ENCODE results near the gene CROCC. TPM values are rescaled to one million over a fixed set of nuclear protein-coding genes. Genes with fewer than 3 reads are reported as not detected.
"Not testable (repeated sequence)": the region's sequence is repeated elsewhere in the genome, so short reads cannot be mapped to it uniquely, and the experiment has no call there.

CROCC gene
- total RNA-seq, 1 donor from 2014 or later, result 10.6 TPM

DNA sequence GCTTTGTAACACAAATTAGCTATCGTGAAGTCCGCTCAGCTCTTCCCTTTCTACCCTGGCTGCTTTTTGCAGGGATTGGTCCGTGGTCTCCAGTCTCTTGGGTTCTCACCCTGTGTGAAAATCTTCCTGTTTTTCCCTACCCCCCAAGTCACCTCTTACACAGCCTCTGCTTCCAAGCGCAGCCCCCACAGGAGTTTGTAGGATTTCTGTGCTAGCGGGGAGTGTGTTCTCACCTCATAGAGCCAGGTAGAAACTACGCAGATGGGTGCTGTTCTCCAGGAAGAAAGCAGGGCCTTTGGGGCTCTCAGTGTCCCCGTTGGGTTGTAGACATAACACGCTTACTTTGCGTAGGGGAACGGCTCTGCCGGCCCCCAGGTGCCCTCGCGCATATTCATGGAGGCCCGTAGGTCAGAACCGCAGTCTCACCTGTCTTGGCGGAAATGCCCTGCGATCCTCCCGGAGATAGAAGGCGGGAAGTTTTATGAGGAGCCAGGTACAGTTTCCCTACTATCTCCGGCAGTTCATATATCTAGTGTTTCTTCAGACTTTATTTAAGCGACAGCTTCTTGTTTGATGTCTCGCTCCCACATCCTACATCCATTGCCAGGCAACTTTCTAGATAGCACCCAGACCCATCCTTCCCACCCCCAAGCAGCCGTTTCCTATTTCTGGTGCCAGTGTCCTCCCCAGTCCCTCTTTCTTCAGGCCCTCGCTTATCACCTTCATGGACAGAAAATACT is 25.2 kb upstream of the CROCC start:
- peak; percentile 57 for DNase-seq (ENCODE audit: low read depth)

GRCh38 chr1:16897653-16898052 is 24.1 kb upstream of the CROCC start:
- DNase-seq (ENCODE audit: low read depth), result not testable (repeated sequence)

DNA sequence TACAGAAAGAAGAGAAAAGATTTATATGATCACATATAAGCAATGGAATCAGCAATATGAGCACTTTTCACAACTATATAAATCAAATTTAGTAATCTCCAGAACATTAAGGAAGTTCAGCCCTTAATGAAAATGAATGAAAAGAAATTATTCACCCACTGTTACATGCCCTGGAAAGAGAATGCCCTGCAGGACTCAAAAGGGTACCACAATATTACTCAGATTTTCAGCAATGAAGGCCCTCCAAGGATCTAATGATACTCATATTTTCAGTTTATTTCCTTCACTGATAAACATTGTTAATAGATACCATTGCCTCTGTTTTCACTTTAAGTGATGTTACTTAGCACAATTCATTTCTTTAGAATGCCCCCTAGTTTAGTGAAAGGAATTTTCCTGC is 23.4 kb upstream of the CROCC start:
- not testable (repeated sequence) for DNase-seq (ENCODE audit: low read depth)

DNA sequence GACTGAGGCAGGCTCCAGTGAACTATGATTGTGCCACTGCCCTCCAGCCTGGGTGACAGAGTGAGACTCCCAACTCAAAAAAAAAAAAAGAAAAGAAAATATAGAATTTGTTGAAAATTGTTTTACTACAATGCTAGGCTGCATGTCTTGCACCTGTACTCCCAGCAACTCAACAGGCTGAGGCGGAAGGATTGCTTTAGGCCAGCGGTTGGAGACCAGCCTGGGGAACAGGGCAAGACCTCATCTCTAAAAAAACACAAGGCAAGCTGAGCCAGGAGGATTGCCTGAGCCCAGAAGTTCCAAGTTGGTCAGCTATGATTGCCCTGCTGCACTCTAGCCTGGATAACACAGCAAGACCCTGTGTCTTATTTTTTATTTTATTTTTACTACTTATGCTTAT is 22.7 kb upstream of the CROCC start:
- not testable (repeated sequence) for DNase-seq (ENCODE audit: low read depth)

GRCh38 chr1:16900751-16901150 is 21.0 kb upstream of the CROCC start:
- no peak for DNase-seq (ENCODE audit: low read depth)

DNA sequence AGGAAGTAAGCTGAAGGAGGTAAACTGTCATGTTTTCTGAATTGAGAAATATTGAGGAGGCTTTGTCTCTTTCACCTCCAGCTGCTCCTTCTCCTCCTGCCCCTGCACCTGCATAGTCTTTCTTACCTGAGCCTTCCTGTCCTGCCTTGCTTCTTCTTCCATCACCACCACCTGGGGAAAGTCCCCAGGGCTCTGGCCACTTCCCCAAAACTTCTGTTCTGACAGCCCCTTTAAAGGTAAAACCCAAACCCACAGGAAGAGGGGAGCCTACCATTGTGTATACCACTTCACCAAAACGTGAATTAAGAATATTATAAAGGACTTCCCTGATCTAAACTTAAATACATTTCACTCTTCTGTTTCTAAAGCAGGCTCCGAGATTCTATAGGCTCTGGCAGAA is 20.4 kb upstream of the CROCC start:
- not testable (repeated sequence) for DNase-seq (ENCODE audit: low read depth)

GRCh38 chr1:16903054-16903453 is 18.7 kb upstream of the CROCC start:
- no peak for DNase-seq (ENCODE audit: low read depth)

DNA sequence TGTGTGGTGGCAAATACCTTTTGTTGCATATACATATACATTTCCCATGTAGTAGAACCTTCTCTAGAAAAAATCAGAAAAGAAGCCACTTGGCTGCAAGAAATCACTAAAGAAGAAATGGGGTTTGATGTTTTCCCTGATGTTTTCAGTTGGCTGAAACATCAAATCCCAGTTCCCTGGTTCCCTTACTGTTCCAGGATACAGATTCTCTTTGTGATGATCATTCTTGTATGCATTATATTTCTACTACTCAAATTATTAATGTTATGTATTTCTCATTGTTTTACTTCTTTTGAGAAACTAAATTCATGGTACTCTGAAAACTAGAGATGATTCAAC is 18.3 kb upstream of the CROCC start:
- DNase-seq (ENCODE audit: low read depth), result no peak

DNA sequence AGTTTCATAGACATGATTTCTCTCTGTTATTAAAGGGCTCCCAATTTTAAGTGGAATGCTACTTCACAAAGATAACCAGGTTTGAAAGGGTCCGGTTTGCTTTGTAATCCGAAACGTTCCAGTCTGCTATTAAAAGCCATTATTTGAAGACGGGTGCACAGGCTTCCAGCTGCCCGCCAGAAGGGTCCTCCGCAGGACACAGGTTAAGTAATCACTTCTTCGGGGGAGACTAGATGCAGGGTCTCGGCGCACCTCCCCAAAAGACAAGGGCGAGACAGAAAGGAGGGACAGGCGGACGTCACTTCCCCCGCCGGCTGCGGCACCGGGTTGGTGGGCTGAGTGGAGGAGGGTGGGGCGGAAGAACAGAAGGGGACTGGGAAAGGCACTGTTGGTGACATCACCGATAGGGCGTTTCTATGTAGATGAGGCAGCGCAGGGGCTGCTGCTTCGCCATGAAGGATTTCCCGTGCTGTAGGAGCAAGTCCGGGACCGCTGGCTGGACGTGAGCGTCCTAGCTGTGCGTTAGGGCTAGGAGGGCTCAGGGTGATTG is 17.1 kb upstream of the CROCC start:
- peak; percentile 97 for DNase-seq (ENCODE audit: low read depth)

- peak; percentile 49 for DNase-seq (ENCODE audit: low read depth)
Observed at GRCh38 chr1:16905110-16905867, 16.4 kb upstream of the CROCC start.

GRCh38 chr1:16905868-16906702 is 15.6 kb upstream of the CROCC start:
- DNase-seq (ENCODE audit: low read depth), result no peak

- no peak for DNase-seq (ENCODE audit: low read depth)
Observed at GRCh38 chr1:16906873-16907272, 14.9 kb upstream of the CROCC start.

GRCh38 chr1:16907870-16908758 is 13.6 kb upstream of the CROCC start:
- DNase-seq (ENCODE audit: low read depth), result no peak

DNA sequence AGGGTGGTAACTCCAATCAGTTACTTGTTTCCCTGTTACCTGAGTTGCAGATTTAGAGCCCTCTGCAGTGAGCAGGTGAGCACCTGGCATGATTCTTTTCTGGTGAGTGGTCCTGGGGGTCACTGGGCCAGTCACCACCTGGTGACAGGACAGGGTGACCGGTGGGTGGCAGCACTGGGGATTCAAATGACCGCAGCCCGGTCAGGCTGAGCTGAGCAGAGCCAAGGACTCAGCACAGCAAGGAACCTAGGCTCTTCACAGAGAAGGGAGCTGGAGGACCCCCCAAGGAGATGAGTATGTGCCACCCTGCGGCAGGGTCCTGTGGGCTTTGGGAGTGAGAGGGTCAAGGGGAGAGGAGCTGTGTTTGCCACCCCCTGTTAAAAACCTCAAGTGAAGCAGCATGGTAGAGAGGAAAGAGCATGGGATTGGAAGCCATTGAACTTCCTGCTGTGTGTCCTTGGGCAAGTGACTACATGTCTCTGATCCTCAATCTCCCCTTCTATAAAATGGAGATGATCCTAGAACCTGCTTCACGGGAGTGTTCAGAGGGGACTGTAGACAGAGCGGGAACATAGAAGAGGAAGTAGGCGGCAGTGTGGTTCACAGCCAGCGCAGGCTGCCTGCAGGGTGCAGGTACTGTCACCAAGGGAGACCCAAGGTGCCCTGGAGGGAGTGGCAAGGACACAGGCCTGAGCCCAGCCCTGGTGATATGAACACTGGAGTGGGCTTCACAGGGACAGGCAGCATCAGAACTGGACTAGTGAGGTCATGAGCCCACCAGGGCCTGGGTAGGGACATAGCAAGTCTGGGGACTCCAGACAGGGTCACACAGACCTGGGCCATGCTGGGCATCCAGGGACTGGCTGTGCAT is 9.6 kb upstream of the CROCC start:
- DNase-seq (ENCODE audit: low read depth), result not testable (repeated sequence)

GRCh38 chr1:16912742-16913141 is 9.0 kb upstream of the CROCC start:
- DNase-seq (ENCODE audit: low read depth), result not testable (repeated sequence)

DNA sequence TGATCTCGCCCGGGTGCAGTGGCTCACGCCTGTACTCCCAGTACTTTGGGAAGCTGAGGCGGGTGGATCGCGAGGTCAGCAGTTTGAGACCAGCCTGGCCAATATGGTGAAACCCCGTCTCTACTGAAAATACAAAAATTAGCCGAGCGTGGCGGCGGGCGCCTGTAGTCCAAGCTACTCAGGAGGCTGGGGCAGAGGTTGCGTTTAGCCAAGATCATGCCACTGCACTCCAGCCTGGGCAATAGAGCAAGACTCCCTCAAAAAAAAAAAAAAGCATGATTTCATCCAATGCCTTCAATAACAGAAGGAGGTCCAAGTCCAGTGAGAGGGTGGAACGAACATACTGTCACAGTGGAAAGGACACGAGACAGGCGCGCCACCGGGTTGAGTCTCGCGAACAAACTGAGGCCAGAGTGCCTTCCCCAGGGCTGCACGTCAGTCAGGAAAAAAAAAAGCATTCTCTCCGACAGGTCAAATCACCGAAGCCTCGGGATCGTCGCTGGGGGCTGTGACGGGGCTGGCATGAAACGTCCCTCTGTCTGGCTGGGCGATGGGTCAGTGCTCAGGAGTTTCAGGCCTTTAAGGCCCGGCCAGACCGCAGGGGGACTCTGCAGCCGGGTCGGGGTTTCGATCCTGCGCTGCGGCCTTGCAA is 8.4 kb upstream of the CROCC start:
- DNase-seq (ENCODE audit: low read depth), result no peak

- DNase-seq (ENCODE audit: low read depth), result peak; percentile 90
Observed at GRCh38 chr1:16913833-16914662, 7.7 kb upstream of the CROCC start.

Data from myocyte (in vitro differentiated cells).